Ascending aorta (tissue), 2 donors: ENCODE data around the gene SGSH. TPM values are rescaled to one million over a fixed set of nuclear protein-coding genes. Genes with fewer than 3 reads are reported as not detected.

ENCODE experiments used
- DNase-seq, 2 donors: peaks; one replicate each; pipeline ENCODE4 v3.0.0-alpha.2; 2019; ENCODE audit warnings: low spot score in 2 of 2
- H3K27ac ChIP-seq, 2 donors: fragments of 200-600 bp; sonication (generic); one replicate each; pipeline ENCODE4 v1.5.1; 2016 to 2017; ENCODE audit warnings: mild to moderate bottlenecking in 1 of 2
- H3K27me3 ChIP-seq: fragments of 200-600 bp; sonication (generic); one replicate; pipeline ENCODE4 v1.5.1; 2017
- H3K36me3 ChIP-seq, 2 donors: fragments of 200-600 bp; sonication (generic); one replicate each; pipeline ENCODE4 v1.5.1; 2016
- H3K4me1 ChIP-seq, 2 donors: fragments of 200-600 bp; sonication (generic); one replicate each; pipeline ENCODE4 v1.5.1; 2016 to 2017; ENCODE audit warnings: mild to moderate bottlenecking in 1 of 2
- H3K4me3 ChIP-seq, 2 donors: fragments of 200-600 bp; sonication (generic); one replicate each; pipeline ENCODE4 v1.5.1; 2016 to 2017; ENCODE audit warnings: mild to moderate bottlenecking in 1 of 2
- H3K9me3 ChIP-seq, 2 donors: fragments of 200-600 bp; sonication (generic); one replicate each; pipeline ENCODE4 v1.5.1; 2016
- intact Hi-C: fragments of 100-400 bp; cut with DNase I; formaldehyde crosslinking; loops from one replicate; pipeline ENCODE4 v1.15.1; 2023
- total RNA-seq: library from RNA; depleted of rRNA; stranded (reverse); fragments of >200 nt; gene quantifications from one replicate; pipeline ENCODE4 v1.1.0, GENCODE V29; 2016
- TF ChIP-seq, protein P1 (sequence below), 3 experiments: fragments of 200-600 bp in 2 of 3; fragments of 450-650 bp in 1 of 3; sonication (generic) in 2 of 3; IDR thresholded peaks; one replicate each; pipeline ENCODE4 v1.5.1; 2016 to 2019; ENCODE audit warnings: antibody characterized with exemption in 3 of 3, mild to moderate bottlenecking in 1 of 3, moderate library complexity in 1 of 3

Gene SGSH
- total RNA-seq, 1 donor from 2014 or later = 50.9 TPM

DNA sequence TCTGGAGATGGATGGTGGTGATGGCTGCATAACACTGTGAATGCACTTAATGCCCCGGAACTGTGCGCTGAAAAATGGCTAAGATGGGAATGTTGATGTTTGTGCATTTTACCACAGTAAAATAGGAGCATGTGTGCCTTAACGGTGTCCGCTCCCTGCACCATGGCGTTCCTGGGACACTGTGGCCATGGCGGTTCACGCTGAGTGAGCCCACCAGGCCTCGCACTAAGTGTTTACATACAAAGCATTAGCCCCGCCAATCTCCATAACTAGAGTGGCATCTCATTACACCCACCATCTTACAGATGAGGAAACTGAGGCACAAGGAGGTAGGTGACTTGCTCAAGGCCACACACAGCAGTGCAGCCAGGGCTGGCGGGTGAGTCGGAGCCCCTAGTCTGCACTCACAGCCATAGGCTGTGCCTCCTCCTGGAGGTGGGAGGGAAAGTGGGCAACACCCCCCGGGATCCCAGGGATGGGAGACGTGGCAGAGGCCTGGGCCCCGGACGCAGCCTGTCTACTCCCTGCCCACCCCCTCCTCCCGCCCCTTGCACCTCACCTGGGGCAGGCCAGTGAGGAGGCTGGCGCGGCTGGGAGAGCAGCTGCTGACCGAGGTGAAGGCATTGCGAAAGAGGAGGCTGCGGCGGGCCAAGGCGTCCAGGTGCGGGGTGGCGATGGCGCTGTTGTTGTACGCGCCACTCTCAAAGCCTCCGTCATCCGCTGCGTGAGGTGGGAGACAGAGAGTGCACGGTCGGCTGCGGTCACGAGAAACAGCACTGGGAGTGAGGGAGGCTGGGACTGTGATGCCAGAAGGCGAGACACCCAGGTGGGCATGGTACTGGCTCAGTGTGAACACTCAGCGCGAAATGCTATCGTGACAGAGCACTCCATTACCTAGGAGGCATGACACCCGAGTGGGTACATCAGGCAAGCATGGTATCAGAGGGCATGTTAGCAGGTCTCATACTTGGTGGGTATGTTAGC lies 3.4 kb downstream of the SGSH start:
- intact Hi-C loops = no loop called here
- Histone ChIP-seq H3K36me3 (peaks cover 10 to 44% of the 10 kb centered on the region in 2 donors), H3K4me3 (no peak overlapping the region), H3K27ac (no peak overlapping the region), H3K4me1 (peaks cover 3 to 5% of the 10 kb centered on the region in 2 donors), H3K9me3 (no peaks in the 10 kb centered on the region), H3K27me3 (no peaks in the 10 kb centered on the region)
- no peak for DNase-seq
- TF ChIP-seq, protein P1, sequence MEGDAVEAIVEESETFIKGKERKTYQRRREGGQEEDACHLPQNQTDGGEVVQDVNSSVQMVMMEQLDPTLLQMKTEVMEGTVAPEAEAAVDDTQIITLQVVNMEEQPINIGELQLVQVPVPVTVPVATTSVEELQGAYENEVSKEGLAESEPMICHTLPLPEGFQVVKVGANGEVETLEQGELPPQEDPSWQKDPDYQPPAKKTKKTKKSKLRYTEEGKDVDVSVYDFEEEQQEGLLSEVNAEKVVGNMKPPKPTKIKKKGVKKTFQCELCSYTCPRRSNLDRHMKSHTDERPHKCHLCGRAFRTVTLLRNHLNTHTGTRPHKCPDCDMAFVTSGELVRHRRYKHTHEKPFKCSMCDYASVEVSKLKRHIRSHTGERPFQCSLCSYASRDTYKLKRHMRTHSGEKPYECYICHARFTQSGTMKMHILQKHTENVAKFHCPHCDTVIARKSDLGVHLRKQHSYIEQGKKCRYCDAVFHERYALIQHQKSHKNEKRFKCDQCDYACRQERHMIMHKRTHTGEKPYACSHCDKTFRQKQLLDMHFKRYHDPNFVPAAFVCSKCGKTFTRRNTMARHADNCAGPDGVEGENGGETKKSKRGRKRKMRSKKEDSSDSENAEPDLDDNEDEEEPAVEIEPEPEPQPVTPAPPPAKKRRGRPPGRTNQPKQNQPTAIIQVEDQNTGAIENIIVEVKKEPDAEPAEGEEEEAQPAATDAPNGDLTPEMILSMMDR (IDR thresholded peaks at IDR 0.05) = no peak

DNA sequence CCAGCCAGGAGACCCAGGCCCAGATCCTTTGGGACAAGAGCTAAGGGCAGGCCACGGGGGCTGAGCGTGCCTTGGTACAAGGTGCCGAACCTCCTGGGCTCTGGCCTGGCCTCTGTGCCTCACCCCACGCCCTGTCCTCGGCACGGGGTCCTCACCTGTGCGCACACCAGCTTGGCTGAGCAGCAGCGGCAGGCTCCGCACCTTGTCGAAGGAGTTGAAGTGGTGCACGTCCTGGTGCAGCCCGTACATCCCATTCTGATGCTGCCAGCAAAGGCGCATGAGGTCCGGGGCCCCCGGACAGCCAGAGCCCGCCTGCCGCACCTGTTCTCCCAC lies 5.3 kb downstream of the SGSH start:
- no peak for DNase-seq
- peaks cover 27 to 63% of the 10 kb centered on the region in 2 donors for H3K36me3 ChIP-seq
- no peaks in the 10 kb centered on the region for H3K9me3 ChIP-seq
- intact Hi-C loops = no loop called here
- TF ChIP-seq, protein P1 (IDR thresholded peaks at IDR 0.05) = no peak
- no peak overlapping the region for H3K27ac ChIP-seq
- no peaks in the 10 kb centered on the region for H3K27me3 ChIP-seq
- no peak overlapping the region for H3K4me3 ChIP-seq
- H3K4me1 ChIP-seq = no peaks in the 10 kb centered on the region

GRCh38 chr17:80214012-80214877 lies 5.9 kb downstream of the SGSH start:
- H3K4me3 ChIP-seq = no peak overlapping the region
- TF ChIP-seq, protein P1 (IDR thresholded peaks at IDR 0.05) = no peak
- DNase-seq = no peak
- H3K27ac ChIP-seq = no peak overlapping the region
- H3K27me3 ChIP-seq = no peaks in the 10 kb centered on the region
- no peaks in the 10 kb centered on the region for H3K4me1 ChIP-seq
- intact Hi-C loops = no loop called here
- no peaks in the 10 kb centered on the region for H3K9me3 ChIP-seq
- H3K36me3 ChIP-seq = peaks cover 28 to 68% of the 10 kb centered on the region in 2 donors

- DNase-seq = no peak
- TF ChIP-seq, protein P1 (IDR thresholded peaks at IDR 0.05) = no peak
- intact Hi-C loops = no loop called here
- Histone ChIP-seq H3K4me3 (no peak overlapping the region), H3K4me1 (no peaks in the 10 kb centered on the region), H3K9me3 (no peaks in the 10 kb centered on the region), H3K27ac (no peak overlapping the region), H3K36me3 (peaks cover 30 to 73% of the 10 kb centered on the region in 2 donors), H3K27me3 (no peaks in the 10 kb centered on the region)
Measured at GRCh38 chr17:80213643-80213975, 6.5 kb downstream of the SGSH start.

GRCh38 chr17:80212962-80213642 lies 7.0 kb downstream of the SGSH start:
- Histone ChIP-seq H3K9me3 (no peaks in the 10 kb centered on the region), H3K4me1 (no peaks in the 10 kb centered on the region), H3K36me3 (peaks cover 30 to 74% of the 10 kb centered on the region in 2 donors), H3K4me3 (no peak overlapping the region), H3K27ac (no peak overlapping the region), H3K27me3 (no peaks in the 10 kb centered on the region)
- no peak for DNase-seq
- intact Hi-C loops = no loop called here
- TF ChIP-seq, protein P1 (IDR thresholded peaks at IDR 0.05) = no peak
